OCI-LY1 (cell line): ENCODE data around the gene SGCD.

Source experiments
- H2AFZ ChIP-seq: fragments of 200-600 bp; sonication (generic), shearing (Covaris generic); 2 replicates; pipeline ENCODE4 v1.6.0; 2014; ENCODE audit warnings: antibody characterized with exemption, mild to moderate bottlenecking, low read length
- H3F3A ChIP-seq: fragments of 200-600 bp; sonication (generic), shearing (Covaris generic); 2 replicates; pipeline ENCODE4 v1.6.0; 2014; ENCODE audit warnings: mild to moderate bottlenecking, antibody characterized with exemption, low read length, moderate library complexity; ENCODE audit not compliant: insufficient read depth
- H3K27ac ChIP-seq: fragments of 200-600 bp; sonication (generic); 2 replicates; pipeline ENCODE4 v1.5.1; 2014; ENCODE audit warnings: low read length, mixed run types, mild to moderate bottlenecking, low read depth; ENCODE audit not compliant: poor library complexity, severe bottlenecking
- H3K27me3 ChIP-seq: fragments of 200-600 bp; sonication (generic); 2 replicates; pipeline ENCODE4 v1.6.0; 2014; ENCODE audit warnings: antibody characterized with exemption, mild to moderate bottlenecking, low read length, moderate library complexity; ENCODE audit not compliant: insufficient read depth
- H3K36me3 ChIP-seq: fragments of 200-600 bp; sonication (generic); 2 replicates; pipeline ENCODE4 v1.6.1; 2014; ENCODE audit warnings: mild to moderate bottlenecking, antibody characterized with exemption, low read length, moderate library complexity, mixed read lengths; ENCODE audit not compliant: insufficient read depth
- H3K4me1 ChIP-seq: fragments of 200-600 bp; sonication (generic); 2 replicates; pipeline ENCODE4 v1.5.1; 2014; ENCODE audit warnings: mild to moderate bottlenecking, low read length, moderate library complexity; ENCODE audit not compliant: insufficient read depth, severe bottlenecking
- H3K4me2 ChIP-seq: fragments of 200-600 bp; sonication (generic), shearing (Covaris generic); 2 replicates; pipeline ENCODE4 v1.6.1; 2014; ENCODE audit warnings: low read length
- H3K4me3 ChIP-seq: fragments of 200-600 bp; sonication (generic); 2 replicates; pipeline ENCODE4 v1.5.1; 2014; ENCODE audit warnings: low read length, low read depth, mild to moderate bottlenecking, mixed read lengths; ENCODE audit not compliant: poor library complexity, severe bottlenecking
- H3K79me2 ChIP-seq: fragments of 200-600 bp; shearing (Covaris generic); 2 replicates; pipeline ENCODE4 v1.6.1; 2016; ENCODE audit warnings: mixed run types, low read length, mixed read lengths; ENCODE audit not compliant: insufficient read depth
- H3K9ac ChIP-seq: fragments of 200-600 bp; sonication (generic), shearing (Covaris generic); 2 replicates; pipeline ENCODE4 v1.6.1; 2014; ENCODE audit warnings: mild to moderate bottlenecking, low read length, mixed read lengths
- H3K9me2 ChIP-seq: fragments of 200-600 bp; sonication (generic), shearing (Covaris generic); 2 replicates; pipeline ENCODE4 v1.6.1; 2014; ENCODE audit warnings: low read depth, mild to moderate bottlenecking, low read length, mixed read lengths
- H3K9me3 ChIP-seq: fragments of 200-600 bp; shearing (Covaris generic); 2 replicates; pipeline ENCODE4 v1.6.1; 2014; ENCODE audit warnings: low read length, mixed read lengths
- H4K20me1 ChIP-seq: fragments of 200-600 bp; sonication (generic), shearing (Covaris generic); 2 replicates; pipeline ENCODE4 v1.6.0; 2016; ENCODE audit warnings: mild to moderate bottlenecking, low read length; ENCODE audit not compliant: insufficient read depth
- EZH2 ChIP-seq: fragments of 200-600 bp; sonication (generic), shearing (Covaris generic); IDR thresholded peaks from 2 replicates; pipeline ENCODE4 v1.8.0; 2017; ENCODE audit warnings: borderline replicate concordance, mixed run types, mild to moderate bottlenecking, antibody characterized with exemption, low read length, moderate library complexity, mixed read lengths
- TF ChIP-seq, protein P1 (sequence below): fragments of 200-600 bp; sonication (generic), shearing (Covaris generic); IDR thresholded peaks from 2 replicates; pipeline ENCODE4 v1.5.1; 2017; ENCODE audit warnings: mild to moderate bottlenecking, antibody characterized with exemption, low read length, moderate library complexity, mixed read lengths

Gene SGCD

DNA sequence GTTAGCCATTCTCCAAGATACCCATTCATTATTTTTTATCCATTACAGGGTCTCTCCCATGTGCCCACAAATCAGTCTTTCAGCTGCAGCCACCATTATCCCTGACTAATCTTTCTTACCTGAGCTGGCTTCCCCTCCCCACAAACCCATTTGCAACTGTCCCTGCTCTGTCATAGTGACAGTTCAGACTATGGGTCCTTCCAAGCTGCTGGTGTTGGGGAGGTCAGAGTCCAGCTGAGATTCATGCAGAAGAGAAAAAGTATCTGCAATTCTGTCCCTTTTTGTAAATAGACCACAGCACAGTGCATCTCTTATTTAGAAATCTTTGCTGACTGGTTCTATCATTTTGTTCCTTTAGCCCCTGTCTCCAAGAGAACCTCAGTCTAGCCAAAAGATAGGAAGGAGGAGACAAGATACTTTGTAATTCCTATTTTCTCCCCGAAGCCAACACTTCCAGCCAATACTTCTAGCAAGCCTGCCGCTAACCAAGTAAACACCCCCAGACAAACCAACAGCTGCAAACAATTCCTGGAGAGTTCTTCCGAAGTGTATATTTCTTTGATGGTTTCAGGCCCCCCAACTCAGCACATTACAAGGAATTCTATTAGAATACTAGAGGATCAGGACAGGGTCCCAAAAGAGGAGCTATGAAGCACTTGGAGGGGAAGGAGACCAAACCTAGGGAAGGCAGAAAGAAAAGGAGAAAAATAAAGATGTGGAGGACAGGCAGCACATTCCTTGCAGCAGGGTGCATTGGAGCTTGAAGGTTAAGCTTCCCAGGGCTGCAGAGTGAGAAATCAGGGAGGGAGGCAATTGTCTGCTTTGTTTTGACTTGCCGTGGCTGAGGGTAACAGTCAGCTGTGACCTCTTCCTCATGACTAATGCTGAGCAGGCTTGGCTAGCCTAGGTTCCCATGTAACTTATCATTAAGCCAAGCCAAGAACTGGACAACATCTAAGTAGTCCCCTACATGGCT, 148.5 kb downstream of the SGCD start:
- H3K4me1 ChIP-seq, result no peaks in the 10 kb centered on the region
- H3K27ac ChIP-seq, result no peak overlapping the region
- no peak overlapping the region for H2AFZ ChIP-seq
- H3K4me3 ChIP-seq, result no peak overlapping the region
- H3K4me2 ChIP-seq, result no peak overlapping the region
- H3K9ac ChIP-seq, result no peak overlapping the region
- no peaks in the 10 kb centered on the region for H3K9me3 ChIP-seq
- no peaks in the 10 kb centered on the region for H4K20me1 ChIP-seq
- H3K27me3 ChIP-seq, result no peaks in the 10 kb centered on the region
- no peaks in the 10 kb centered on the region for H3K9me2 ChIP-seq
- TF ChIP-seq, protein P1, sequence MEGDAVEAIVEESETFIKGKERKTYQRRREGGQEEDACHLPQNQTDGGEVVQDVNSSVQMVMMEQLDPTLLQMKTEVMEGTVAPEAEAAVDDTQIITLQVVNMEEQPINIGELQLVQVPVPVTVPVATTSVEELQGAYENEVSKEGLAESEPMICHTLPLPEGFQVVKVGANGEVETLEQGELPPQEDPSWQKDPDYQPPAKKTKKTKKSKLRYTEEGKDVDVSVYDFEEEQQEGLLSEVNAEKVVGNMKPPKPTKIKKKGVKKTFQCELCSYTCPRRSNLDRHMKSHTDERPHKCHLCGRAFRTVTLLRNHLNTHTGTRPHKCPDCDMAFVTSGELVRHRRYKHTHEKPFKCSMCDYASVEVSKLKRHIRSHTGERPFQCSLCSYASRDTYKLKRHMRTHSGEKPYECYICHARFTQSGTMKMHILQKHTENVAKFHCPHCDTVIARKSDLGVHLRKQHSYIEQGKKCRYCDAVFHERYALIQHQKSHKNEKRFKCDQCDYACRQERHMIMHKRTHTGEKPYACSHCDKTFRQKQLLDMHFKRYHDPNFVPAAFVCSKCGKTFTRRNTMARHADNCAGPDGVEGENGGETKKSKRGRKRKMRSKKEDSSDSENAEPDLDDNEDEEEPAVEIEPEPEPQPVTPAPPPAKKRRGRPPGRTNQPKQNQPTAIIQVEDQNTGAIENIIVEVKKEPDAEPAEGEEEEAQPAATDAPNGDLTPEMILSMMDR, result no peak
- no peak for TF ChIP-seq EZH2
- no peaks in the 10 kb centered on the region for H3K79me2 ChIP-seq
- H3F3A ChIP-seq, result no peaks in the 10 kb centered on the region
- H3K36me3 ChIP-seq, result no peaks in the 10 kb centered on the region

DNA sequence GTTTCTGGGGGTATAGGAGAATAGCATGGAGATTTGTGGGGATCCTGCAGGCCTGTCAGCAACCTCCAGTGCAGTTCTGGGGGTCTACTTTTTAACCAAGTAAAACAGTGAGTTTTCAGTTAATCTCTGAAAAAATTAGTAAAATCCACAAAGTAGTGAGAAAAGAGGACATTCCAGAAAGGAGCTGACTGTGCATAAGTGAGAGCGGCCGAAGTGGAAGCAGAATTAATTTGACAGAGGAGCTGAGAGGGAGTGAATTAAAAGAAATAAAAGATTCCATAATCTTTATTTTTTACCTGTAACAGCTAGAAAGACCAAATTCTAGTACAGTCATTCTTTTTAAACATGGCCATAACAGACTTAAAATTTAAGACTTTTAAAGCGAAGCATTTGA, 149.2 kb downstream of the SGCD start:
- Histone ChIP-seq H3K27me3 (no peaks in the 10 kb centered on the region), H3K4me2 (no peak overlapping the region), H3K9ac (no peak overlapping the region), H3K36me3 (no peaks in the 10 kb centered on the region), H3F3A (no peaks in the 10 kb centered on the region), H3K27ac (no peak overlapping the region), H3K4me1 (no peaks in the 10 kb centered on the region), H3K79me2 (no peaks in the 10 kb centered on the region), H3K9me2 (no peaks in the 10 kb centered on the region), H2AFZ (no peak overlapping the region), H3K4me3 (no peak overlapping the region), H4K20me1 (no peaks in the 10 kb centered on the region), H3K9me3 (no peaks in the 10 kb centered on the region)
- TF ChIP-seq, protein P1, result no peak
- no peak for TF ChIP-seq EZH2

DNA sequence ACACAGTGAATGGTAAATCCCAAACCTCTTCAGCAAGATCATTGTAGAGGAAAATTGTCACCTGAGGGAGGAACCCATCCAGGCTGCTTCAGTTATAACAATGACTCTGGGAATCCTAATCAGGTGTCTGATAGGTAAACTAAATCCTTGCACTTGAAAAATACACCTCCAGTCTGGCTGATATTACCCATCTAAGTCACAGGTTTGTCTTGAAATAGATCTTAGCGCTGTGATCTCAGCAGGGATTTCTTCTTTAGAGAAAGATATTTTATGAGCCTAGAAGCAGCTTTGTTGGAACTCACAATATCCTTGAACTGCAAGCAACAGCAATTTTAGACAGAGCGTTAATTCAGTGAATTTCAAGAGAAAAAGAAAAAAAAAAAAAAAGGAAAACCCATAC, 149.7 kb downstream of the SGCD start:
- no peak overlapping the region for H3K27ac ChIP-seq

More for the DNA sequence above, 149.7 kb downstream of the SGCD start:
- Histone ChIP-seq H2AFZ (no peak overlapping the region), H3K9me2 (no peaks in the 10 kb centered on the region), H3K4me3 (no peak overlapping the region), H3K27me3 (no peaks in the 10 kb centered on the region), H3K9ac (no peak overlapping the region), H3F3A (no peaks in the 10 kb centered on the region), H4K20me1 (no peaks in the 10 kb centered on the region), H3K79me2 (no peaks in the 10 kb centered on the region), H3K36me3 (no peaks in the 10 kb centered on the region), H3K4me1 (no peaks in the 10 kb centered on the region), H3K9me3 (no peaks in the 10 kb centered on the region), H3K4me2 (no peak overlapping the region)
- no peak for TF ChIP-seq EZH2
- TF ChIP-seq, protein P1, result no peak
